ENCODE results near the gene THSD7A. TPM values are rescaled to one million over a fixed set of nuclear protein-coding genes. Genes with fewer than 3 reads are reported as not detected.

THSD7A gene
- total RNA-seq, 1 donor from 2014 or later: 10.1 TPM

GRCh38 chr7:11573128-11573750, 258.8 kb downstream of the THSD7A start:
- TF ChIP-seq CTCF (IDR thresholded peaks at IDR 0.05): no peak
- DNase-seq (ENCODE audit: low spot score in 2 of 2): no peak
- Histone ChIP-seq H3K27me3 (no peaks in the 10 kb centered on the region), H3K27ac (no peak overlapping the region), H3K4me3 (no peak overlapping the region), H3K4me1 (no peaks in the 10 kb centered on the region), H3K9me3 (no peaks in the 10 kb centered on the region), H3K36me3 (no peaks in the 10 kb centered on the region)
- intact Hi-C loops (cut with DNase I): no loop called here

GRCh38 chr7:11570922-11571550, 261.0 kb downstream of the THSD7A start:
- Histone ChIP-seq H3K36me3 (no peaks in the 10 kb centered on the region), H3K9me3 (no peaks in the 10 kb centered on the region), H3K27ac (no peak overlapping the region), H3K27me3 (no peaks in the 10 kb centered on the region), H3K4me1 (no peaks in the 10 kb centered on the region), H3K4me3 (no peak overlapping the region)
- intact Hi-C loops (cut with DNase I): no loop called here
- TF ChIP-seq CTCF (IDR thresholded peaks at IDR 0.05): no peak
- no peak for DNase-seq (ENCODE audit: low spot score in 2 of 2)

- no peak for DNase-seq (ENCODE audit: low spot score in 2 of 2)
- intact Hi-C loops (cut with DNase I): no loop called here
These were observed 261.8 kb downstream of the THSD7A start for GRCh38 chr7:11570205-11570604.

GRCh38 chr7:11567571-11567970, 264.4 kb downstream of the THSD7A start:
- DNase-seq (ENCODE audit: low spot score in 2 of 2): no peak
- Histone ChIP-seq H3K4me1 (no peaks in the 10 kb centered on the region), H3K27ac (no peak overlapping the region), H3K27me3 (no peaks in the 10 kb centered on the region), H3K36me3 (no peaks in the 10 kb centered on the region), H3K9me3 (no peaks in the 10 kb centered on the region), H3K4me3 (no peak overlapping the region)
- intact Hi-C loops (cut with DNase I): no loop called here
- no peak for TF ChIP-seq CTCF (IDR thresholded peaks at IDR 0.05)

More at GRCh38 chr7:11570205-11570604, 261.8 kb downstream of the THSD7A start:
- no peaks in the 10 kb centered on the region for H3K27me3 ChIP-seq
- H3K4me1 ChIP-seq: no peaks in the 10 kb centered on the region
- H3K9me3 ChIP-seq: no peaks in the 10 kb centered on the region
- no peak for TF ChIP-seq CTCF (IDR thresholded peaks at IDR 0.05)
- H3K36me3 ChIP-seq: no peaks in the 10 kb centered on the region
- no peak overlapping the region for H3K4me3 ChIP-seq
- no peak overlapping the region for H3K27ac ChIP-seq

- H3K36me3 ChIP-seq: no peaks in the 10 kb centered on the region
- H3K27ac ChIP-seq: no peak overlapping the region
- no peak overlapping the region for H3K4me3 ChIP-seq
- TF ChIP-seq CTCF (IDR thresholded peaks at IDR 0.05): no peak
- H3K9me3 ChIP-seq: no peaks in the 10 kb centered on the region
- H3K4me1 ChIP-seq: no peaks in the 10 kb centered on the region
- H3K27me3 ChIP-seq: no peaks in the 10 kb centered on the region
- intact Hi-C loops (cut with DNase I): no loop called here
- no peak for DNase-seq (ENCODE audit: low spot score in 2 of 2)
These were observed 274.4 kb downstream of the THSD7A start for GRCh38 chr7:11557627-11558026.
